HFFc6 (cell line): ENCODE measurements around the gene LAPTM5. TPM values are rescaled to one million over a fixed set of nuclear protein-coding genes. Genes with fewer than 3 reads are reported as not detected.

Source experiments
- DNase-seq: peaks from one replicate; pipeline ENCODE4 v3.0.0-alpha.2; 2018
- H3K27ac Mint-ChIP-seq: 2 replicates; pipeline ENCODE4 v1.8.0; 2020; ENCODE audit warnings: mild to moderate bottlenecking, mixed read lengths
- H3K27me3 Mint-ChIP-seq: 2 replicates; pipeline ENCODE4 v1.8.0; 2021; ENCODE audit warnings: mild to moderate bottlenecking, moderate library complexity, mixed read lengths; ENCODE audit not compliant: insufficient read depth
- H3K36me3 Mint-ChIP-seq: 2 replicates; pipeline ENCODE4 v1.8.0; 2021; ENCODE audit warnings: low read depth, mixed read lengths
- H3K4me1 Mint-ChIP-seq: 2 replicates; pipeline ENCODE4 v1.8.0; 2020; ENCODE audit warnings: low read depth, mixed read lengths
- H3K4me3 Mint-ChIP-seq: 2 replicates; pipeline ENCODE4 v1.8.0; 2020; ENCODE audit warnings: mild to moderate bottlenecking, moderate library complexity, mixed read lengths
- H3K9me3 Mint-ChIP-seq: 2 replicates; pipeline ENCODE4 v1.8.0; 2020; ENCODE audit warnings: mild to moderate bottlenecking, mixed read lengths
- CTCF ChIP-seq: fragments of 200-600 bp; sonication (generic); IDR thresholded peaks from 2 replicates; pipeline ENCODE4 v1.5.0; 2021; ENCODE audit warnings: antibody characterized with exemption, mild to moderate bottlenecking
- total RNA-seq, 6 experiments: library from RNA; stranded (reverse); fragmentation: NEBNext Ultra II Directional; extraction: Animal tissue kit (Norgen Biotek cat#: 25700); gene quantifications; 2 replicates in 1 of 6; 3 replicates in 5 of 6; pipeline ENCODE4 v1.2.3, GENCODE V29; 2021

LAPTM5 gene
- total RNA-seq, 6 experiments from 2014 or later: 0.38 to 0.81 (median 0.63) TPM

DNA sequence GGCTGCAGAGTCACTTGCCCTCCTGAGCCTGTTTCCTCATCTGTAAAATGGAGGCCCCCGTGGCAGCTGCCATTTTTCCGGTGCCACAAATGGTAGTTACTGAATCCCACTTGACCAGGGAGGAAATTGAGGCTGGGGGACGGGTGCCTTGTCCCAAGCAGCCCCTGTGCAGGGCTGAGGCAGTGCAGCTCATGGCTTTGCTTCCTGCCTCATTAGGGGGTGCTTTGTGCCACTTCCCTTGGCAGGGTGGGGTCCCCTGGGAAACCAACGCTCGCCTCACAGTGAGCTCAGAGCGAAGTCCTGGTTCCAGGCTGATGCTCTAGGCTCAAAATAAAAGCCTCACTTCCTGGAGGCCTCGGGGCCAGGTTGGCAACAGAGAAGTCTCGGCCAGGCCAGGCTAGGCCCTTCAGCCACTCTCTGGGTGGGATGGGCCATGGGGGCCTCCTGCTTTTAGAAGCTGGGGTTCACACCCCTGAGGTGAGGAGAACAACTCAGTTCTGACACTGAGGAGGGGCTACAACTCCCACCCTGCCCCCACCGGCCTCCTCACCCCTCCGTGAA is 6.8 kb downstream of the LAPTM5 start:
- no peaks in the 10 kb centered on the region for H3K36me3 Mint-ChIP-seq
- peaks cover 18% of the 10 kb centered on the region for H3K4me1 Mint-ChIP-seq
- DNase-seq: no peak
- TF ChIP-seq CTCF: no peak
- H3K4me3 Mint-ChIP-seq: no peak overlapping the region
- peaks cover 16% of the 10 kb centered on the region for H3K27me3 Mint-ChIP-seq
- H3K9me3 Mint-ChIP-seq: no peaks in the 10 kb centered on the region
- no peak overlapping the region for H3K27ac Mint-ChIP-seq

DNA sequence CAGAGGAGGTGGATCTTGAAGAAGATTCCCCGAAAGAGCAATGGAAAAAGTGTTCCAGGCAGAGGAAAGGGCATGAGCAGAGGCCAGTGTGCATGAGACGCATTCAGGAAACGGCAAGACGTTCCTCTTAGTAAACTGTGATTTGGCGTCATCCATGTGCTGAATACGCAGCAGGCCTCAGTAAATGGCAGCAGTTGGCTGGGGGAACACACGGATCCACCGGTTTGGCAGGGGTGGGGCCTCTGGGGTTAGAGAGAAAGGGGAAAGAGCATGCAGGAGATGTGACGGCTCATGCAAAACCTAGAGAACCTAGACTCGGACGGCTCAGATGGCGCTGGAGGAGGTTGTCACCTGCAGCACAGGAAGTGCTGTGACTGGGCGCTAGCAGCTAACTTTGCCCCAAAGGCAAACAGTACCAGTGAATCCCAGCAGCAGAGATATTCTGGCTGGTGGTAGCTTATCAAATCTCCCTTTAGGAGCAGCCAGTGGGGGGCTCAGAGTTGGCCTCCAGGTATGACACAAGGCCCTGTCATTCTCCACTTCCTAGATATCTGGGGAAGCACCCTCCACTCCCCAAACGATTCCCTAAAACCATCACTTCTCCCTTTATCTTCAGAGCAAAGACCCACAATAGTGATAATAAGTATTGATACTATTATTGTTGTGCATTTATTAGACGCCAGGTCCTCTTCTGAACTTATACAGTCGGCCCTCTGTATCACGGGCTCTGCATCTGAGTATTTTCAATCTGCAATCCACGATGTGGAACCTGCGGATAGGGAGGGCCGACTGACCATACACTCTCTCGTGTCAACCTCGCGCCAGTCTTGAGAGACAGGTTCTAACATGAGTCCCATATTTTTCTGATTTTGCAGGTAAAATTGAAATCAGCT is 7.6 kb downstream of the LAPTM5 start:
- H3K4me1 Mint-ChIP-seq: peaks cover 9% of the 10 kb centered on the region
- no peak overlapping the region for H3K4me3 Mint-ChIP-seq
- DNase-seq: no peak
- H3K27me3 Mint-ChIP-seq: peaks cover 16% of the 10 kb centered on the region
- TF ChIP-seq CTCF: no peak
- H3K9me3 Mint-ChIP-seq: no peaks in the 10 kb centered on the region
- H3K27ac Mint-ChIP-seq: no peak overlapping the region
- no peaks in the 10 kb centered on the region for H3K36me3 Mint-ChIP-seq

GRCh38 chr1:30748699-30749401 is 8.7 kb downstream of the LAPTM5 start:
- no peak overlapping the region; the same call in 1 of the 2 replicates for H3K27ac Mint-ChIP-seq
- DNase-seq: no peak
- H3K27me3 Mint-ChIP-seq: peaks cover 16% of the 10 kb centered on the region
- H3K4me3 Mint-ChIP-seq: no peak overlapping the region
- H3K4me1 Mint-ChIP-seq: peaks cover 9% of the 10 kb centered on the region
- no peaks in the 10 kb centered on the region for H3K9me3 Mint-ChIP-seq
- TF ChIP-seq CTCF: no peak
- no peaks in the 10 kb centered on the region for H3K36me3 Mint-ChIP-seq

DNA sequence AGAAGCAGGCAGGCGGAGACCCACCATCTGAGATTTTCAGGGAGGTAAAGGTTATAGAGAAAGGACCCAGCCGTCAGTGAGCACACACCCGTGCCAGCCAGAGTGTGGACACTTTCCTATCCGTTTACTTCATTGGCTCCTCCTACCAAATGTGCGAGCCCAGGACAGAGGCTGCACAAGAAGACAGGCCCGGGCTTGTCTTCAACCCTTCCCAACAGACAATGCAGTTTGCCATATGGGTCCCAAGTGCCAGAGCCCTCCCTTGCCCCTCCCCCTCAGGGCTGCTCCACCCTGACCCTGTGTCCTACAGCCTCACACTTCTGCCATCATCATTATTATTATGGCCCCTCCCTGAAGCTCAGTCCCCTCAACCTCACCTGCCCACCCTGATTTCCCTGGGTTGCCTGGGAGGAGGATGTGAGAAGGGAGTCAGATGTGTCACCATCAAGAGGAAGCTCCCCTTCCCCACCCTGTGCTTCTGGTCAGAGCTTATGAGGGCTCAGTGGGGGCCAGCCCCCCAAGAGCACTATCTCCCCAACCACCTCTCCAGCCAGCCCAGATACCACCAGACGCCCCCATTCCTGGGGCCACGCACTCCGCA is 9.4 kb downstream of the LAPTM5 start:
- DNase-seq: no peak
- TF ChIP-seq CTCF: no peak

More for the DNA sequence above, 9.4 kb downstream of the LAPTM5 start:
- peaks cover 16% of the 10 kb centered on the region for H3K27me3 Mint-ChIP-seq
- peak overlapping the region; percentile 23; the same call in 1 of the 2 replicates for H3K27ac Mint-ChIP-seq
- H3K36me3 Mint-ChIP-seq: no peaks in the 10 kb centered on the region
- no peaks in the 10 kb centered on the region for H3K9me3 Mint-ChIP-seq
- peaks cover 9% of the 10 kb centered on the region for H3K4me1 Mint-ChIP-seq
- no peak overlapping the region for H3K4me3 Mint-ChIP-seq
